ENCODE data around the gene SLAMF1. TPM values are rescaled to one million over a fixed set of nuclear protein-coding genes. Genes with fewer than 3 reads are reported as not detected.

The SLAMF1 gene
- total RNA-seq, 1 experiment from 2014 or later: 2.2 TPM

DNA sequence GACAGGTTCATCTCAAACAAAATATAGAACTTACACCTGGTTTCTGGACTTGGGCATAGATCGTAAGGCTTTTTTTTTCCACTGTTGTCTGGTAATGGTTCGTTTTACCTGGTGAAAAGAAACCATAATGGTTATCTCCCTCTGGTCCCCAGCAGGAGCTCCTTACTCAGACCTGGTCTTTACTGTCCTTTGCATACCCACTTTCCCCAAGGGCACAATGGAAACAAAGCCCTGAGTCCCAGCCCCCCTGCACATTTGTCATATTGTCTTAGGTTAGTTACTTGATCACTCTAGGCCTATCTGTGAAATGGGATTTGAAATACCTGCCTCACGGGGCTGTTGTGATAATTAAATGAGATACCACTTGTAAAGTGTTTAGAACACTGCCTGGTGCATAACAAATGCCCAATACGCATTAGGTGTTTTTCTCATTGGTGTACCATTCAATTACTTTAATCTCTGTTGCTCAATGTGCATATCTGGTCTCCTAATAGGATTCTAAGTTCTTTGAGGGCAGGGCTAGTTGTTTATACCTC, 27.0 kb downstream of the SLAMF1 start:
- no peaks in the 10 kb centered on the region for H3K27me3 ChIP-seq (replicated peaks; ENCODE audit: insufficient read depth, low read depth, low read length, poor library complexity)
- H3K9me3 ChIP-seq (ENCODE audit: low read depth, low read length, poor library complexity, severe bottlenecking): no peaks in the 10 kb centered on the region
- ChIA-PET POLR2A (ENCODE audit: low non-redundant PET) (no interaction called here), CTCF (interaction anchor here (1.4 kb wide), 1 partner anchor 12 kb away, joined by 6 read pairs; no protein-coding TSS in a partner anchor)
- no peak overlapping the region for H3K4me3 ChIP-seq (ENCODE audit: low read depth, low read length, poor library complexity, severe bottlenecking)
- no peak for DNase-seq (ENCODE audit: low spot score)
- intact Hi-C loops (cut with micrococcal nuclease; ENCODE audit: unreplicated experiment): no loop called here
- TF ChIP-seq, protein P1, sequence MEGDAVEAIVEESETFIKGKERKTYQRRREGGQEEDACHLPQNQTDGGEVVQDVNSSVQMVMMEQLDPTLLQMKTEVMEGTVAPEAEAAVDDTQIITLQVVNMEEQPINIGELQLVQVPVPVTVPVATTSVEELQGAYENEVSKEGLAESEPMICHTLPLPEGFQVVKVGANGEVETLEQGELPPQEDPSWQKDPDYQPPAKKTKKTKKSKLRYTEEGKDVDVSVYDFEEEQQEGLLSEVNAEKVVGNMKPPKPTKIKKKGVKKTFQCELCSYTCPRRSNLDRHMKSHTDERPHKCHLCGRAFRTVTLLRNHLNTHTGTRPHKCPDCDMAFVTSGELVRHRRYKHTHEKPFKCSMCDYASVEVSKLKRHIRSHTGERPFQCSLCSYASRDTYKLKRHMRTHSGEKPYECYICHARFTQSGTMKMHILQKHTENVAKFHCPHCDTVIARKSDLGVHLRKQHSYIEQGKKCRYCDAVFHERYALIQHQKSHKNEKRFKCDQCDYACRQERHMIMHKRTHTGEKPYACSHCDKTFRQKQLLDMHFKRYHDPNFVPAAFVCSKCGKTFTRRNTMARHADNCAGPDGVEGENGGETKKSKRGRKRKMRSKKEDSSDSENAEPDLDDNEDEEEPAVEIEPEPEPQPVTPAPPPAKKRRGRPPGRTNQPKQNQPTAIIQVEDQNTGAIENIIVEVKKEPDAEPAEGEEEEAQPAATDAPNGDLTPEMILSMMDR (conservative IDR thresholded peaks at IDR 0.05; ENCODE audit: low read depth, low read length): no peak
- no peak for TF ChIP-seq EZH2 (IDR thresholded peaks at IDR 0.05; ENCODE audit: borderline replicate concordance, low read depth, low read length, poor library complexity, severe bottlenecking)
- H3K27ac ChIP-seq (ENCODE audit: low read depth, low read length, poor library complexity, severe bottlenecking): no peak overlapping the region
- no peaks in the 10 kb centered on the region for H3K4me1 ChIP-seq (ENCODE audit: insufficient read depth, low read length, poor library complexity, severe bottlenecking)
- no TSS peak for BruUV-seq (replicated peaks)
- no peaks in the 10 kb centered on the region for H3K36me3 ChIP-seq (ENCODE audit: insufficient read depth, low read length, poor library complexity, severe bottlenecking)

DNA sequence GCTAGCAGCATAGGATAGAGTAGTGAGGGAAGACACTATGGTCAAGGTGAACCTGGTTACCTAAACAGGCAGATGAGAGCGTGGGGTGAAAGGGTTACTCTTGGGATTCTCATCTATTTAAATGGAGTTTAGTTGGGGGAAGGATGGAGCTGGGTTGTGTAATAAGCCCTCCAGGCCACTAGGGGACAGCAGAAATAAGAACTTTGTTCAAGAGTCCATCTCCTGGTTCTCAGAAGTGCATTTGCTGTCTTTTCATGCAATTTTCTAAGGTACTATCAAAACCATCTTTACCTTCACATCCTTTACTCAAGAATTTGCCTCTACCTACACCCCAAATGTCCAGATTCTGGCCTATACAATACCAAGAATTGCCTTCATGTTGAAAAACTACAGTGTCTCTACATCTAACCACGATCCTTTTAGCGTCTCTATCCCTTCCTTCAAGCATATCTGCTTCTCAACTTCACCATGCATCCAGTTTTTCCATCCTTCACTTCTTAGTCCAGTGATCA, 28.0 kb downstream of the SLAMF1 start:
- Histone ChIP-seq H3K9me3 (ENCODE audit: low read depth, low read length, poor library complexity, severe bottlenecking) (no peaks in the 10 kb centered on the region), H3K27ac (ENCODE audit: low read depth, low read length, poor library complexity, severe bottlenecking) (no peak overlapping the region), H3K4me3 (ENCODE audit: low read depth, low read length, poor library complexity, severe bottlenecking) (no peak overlapping the region), H3K36me3 (ENCODE audit: insufficient read depth, low read length, poor library complexity, severe bottlenecking) (no peaks in the 10 kb centered on the region), H3K4me1 (ENCODE audit: insufficient read depth, low read length, poor library complexity, severe bottlenecking) (no peaks in the 10 kb centered on the region), H3K27me3 (replicated peaks; ENCODE audit: insufficient read depth, low read depth, low read length, poor library complexity) (no peaks in the 10 kb centered on the region)
- DNase-seq (ENCODE audit: low spot score): peak; percentile 52
- ChIA-PET POLR2A (ENCODE audit: low non-redundant PET) (no interaction called here), CTCF (interaction anchor here (0.8 to 1.4 kb wide), 3 partner anchors 11 to 32 kb away, joined by 3 to 6 read pairs (median 4); no protein-coding TSS in a partner anchor)
- no TSS peak for BruUV-seq (replicated peaks)
- intact Hi-C loops (cut with micrococcal nuclease; ENCODE audit: unreplicated experiment): no loop called here
- TF ChIP-seq, protein P1 (conservative IDR thresholded peaks at IDR 0.05; ENCODE audit: low read depth, low read length): peak; percentile 68
- TF ChIP-seq EZH2 (IDR thresholded peaks at IDR 0.05; ENCODE audit: borderline replicate concordance, low read depth, low read length, poor library complexity, severe bottlenecking): no peak

DNA sequence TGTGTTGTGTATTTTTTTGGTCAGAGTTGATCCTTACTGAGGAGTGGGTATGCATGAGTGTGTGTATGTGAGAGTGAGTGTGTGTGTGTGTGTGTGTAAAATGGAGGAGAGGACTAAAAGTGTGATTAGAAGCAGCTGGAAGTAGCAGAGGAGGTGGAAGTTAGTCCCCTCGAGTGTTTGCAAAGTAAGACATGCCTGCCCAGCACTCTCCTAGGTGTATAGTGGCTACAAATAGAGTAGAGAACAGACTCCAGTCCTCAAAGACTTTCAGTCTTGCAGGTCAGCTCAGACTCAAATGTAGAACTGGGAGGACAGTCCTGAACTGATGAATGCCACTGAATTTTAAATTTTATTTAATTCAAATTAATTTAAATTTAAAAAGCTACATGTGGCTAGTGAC, 28.5 kb downstream of the SLAMF1 start:
- H3K4me1 ChIP-seq (ENCODE audit: insufficient read depth, low read length, poor library complexity, severe bottlenecking): no peaks in the 10 kb centered on the region
- no peaks in the 10 kb centered on the region for H3K27me3 ChIP-seq (replicated peaks; ENCODE audit: insufficient read depth, low read depth, low read length, poor library complexity)
- TF ChIP-seq EZH2 (IDR thresholded peaks at IDR 0.05; ENCODE audit: borderline replicate concordance, low read depth, low read length, poor library complexity, severe bottlenecking): no peak
- TF ChIP-seq, protein P1 (conservative IDR thresholded peaks at IDR 0.05; ENCODE audit: low read depth, low read length): no peak
- H3K9me3 ChIP-seq (ENCODE audit: low read depth, low read length, poor library complexity, severe bottlenecking): no peaks in the 10 kb centered on the region
- intact Hi-C loops (cut with micrococcal nuclease; ENCODE audit: unreplicated experiment): no loop called here
- POLR2A ChIA-PET (ENCODE audit: low non-redundant PET): no interaction called here
- CTCF ChIA-PET: interaction anchor here (0.8 to 1.4 kb wide), 3 partner anchors 11 to 33 kb away, joined by 3 to 6 read pairs (median 4); no protein-coding TSS in a partner anchor
- no TSS peak for BruUV-seq (replicated peaks)
- no peak for DNase-seq (ENCODE audit: low spot score)
- H3K4me3 ChIP-seq (ENCODE audit: low read depth, low read length, poor library complexity, severe bottlenecking): no peak overlapping the region
- no peak overlapping the region for H3K27ac ChIP-seq (ENCODE audit: low read depth, low read length, poor library complexity, severe bottlenecking)
- no peaks in the 10 kb centered on the region for H3K36me3 ChIP-seq (ENCODE audit: insufficient read depth, low read length, poor library complexity, severe bottlenecking)

Data from A673 (cell line).